M059J (cell line): ENCODE data around the gene CAD. TPM values are rescaled to one million over a fixed set of nuclear protein-coding genes. Genes with fewer than 3 reads are reported as not detected.
"Not testable (repeated sequence)": the region's sequence is repeated elsewhere in the genome, so short reads cannot be mapped to it uniquely, and the experiment has no call there.

ENCODE experiments used
- DNase-seq: peaks from one replicate; pipeline ENCODE4 v3.0.0-alpha.2; 2012; ENCODE audit warnings: low read depth
- total RNA-seq: library from RNA; depleted of rRNA; stranded (reverse); fragments of >200 nt; shearing (Covaris generic); gene quantifications from 2 replicates; pipeline ENCODE4 v1.2.3, GENCODE V29; 2014

CAD gene
- total RNA-seq, 1 experiment from 2014 or later: 17.1 TPM

- no peak for DNase-seq
Observed at GRCh38 chr2:27256855-27257454, 39.8 kb downstream of the CAD start.

- DNase-seq: no peak
Observed at GRCh38 chr2:27258051-27258450, 40.9 kb downstream of the CAD start.

GRCh38 chr2:27261241-27261925 lies 44.2 kb downstream of the CAD start:
- no peak for DNase-seq

GRCh38 chr2:27261926-27262298 lies 44.7 kb downstream of the CAD start:
- no peak for DNase-seq

- peak; percentile 20 for DNase-seq
Observed at GRCh38 chr2:27262379-27263286, 45.5 kb downstream of the CAD start, which contains the start of gene SLC30A3. Gene SLC30A3, minus strand, starts transcription at chr2:27263047. Its CDS starts 141 bp downstream, at chr2:27262906.

GRCh38 chr2:27263287-27264252 lies 46.4 kb downstream of the CAD start:
- no peak for DNase-seq

GRCh38 chr2:27264253-27264752 lies 47.1 kb downstream of the CAD start:
- no peak for DNase-seq

- peak; percentile 60 for DNase-seq
Observed at GRCh38 chr2:27264753-27265535, 47.8 kb downstream of the CAD start.

GRCh38 chr2:27265536-27265870 lies 48.3 kb downstream of the CAD start:
- DNase-seq: no peak

- DNase-seq: not testable (repeated sequence)
Observed at GRCh38 chr2:27268296-27268695, 51.1 kb downstream of the CAD start.

- no peak for DNase-seq
Observed at GRCh38 chr2:27270131-27270530, 53.0 kb downstream of the CAD start.

- no peak for DNase-seq
Observed at GRCh38 chr2:27270670-27271069, 53.5 kb downstream of the CAD start.

GRCh38 chr2:27271631-27272340 lies 54.6 kb downstream of the CAD start:
- DNase-seq: no peak

GRCh38 chr2:27272537-27273522 lies 55.7 kb downstream of the CAD start:
- not testable (repeated sequence) for DNase-seq

GRCh38 chr2:27275211-27276150 lies 58.3 kb downstream of the CAD start, which contains the start of gene DNAJC5G:
Gene DNAJC5G, plus strand, starts transcription at chr2:27275433. Its CDS starts 1,296 bp downstream, at chr2:27276729.
- DNase-seq: no peak

- no peak for DNase-seq
Observed at GRCh38 chr2:27278010-27278409, 60.8 kb downstream of the CAD start.

GRCh38 chr2:27280826-27281225 lies 63.7 kb downstream of the CAD start:
- DNase-seq: no peak
